ENCODE results near the gene SLC38A3.
A peak's percentile ranks its signal among the peaks of the same experiment; 100 is the strongest.

SLC38A3 gene

DNA sequence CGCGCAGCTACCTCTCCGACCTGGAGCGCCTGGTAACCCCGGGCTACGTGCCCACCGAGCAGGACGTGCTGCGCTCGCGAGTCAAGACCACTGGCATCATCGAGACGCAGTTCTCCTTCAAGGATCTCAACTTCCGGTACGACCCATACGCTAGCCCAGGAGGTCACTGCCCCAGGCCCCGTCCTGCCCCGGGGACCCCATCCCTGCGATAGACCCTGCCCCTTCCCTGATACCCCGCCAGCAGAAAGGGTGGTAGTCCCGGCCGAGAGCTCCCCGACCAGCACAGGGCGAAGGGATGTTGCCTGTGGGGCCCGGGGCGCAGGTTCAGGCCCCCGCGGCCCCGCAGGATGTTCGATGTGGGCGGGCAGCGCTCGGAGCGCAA, 11.3 kb upstream of the SLC38A3 start:
- Mint-ChIP-seq H3K4me3 (no peak overlapping the region), H3K9me3 (ENCODE audit: low read depth) (no peaks in the 10 kb centered on the region), H3K27me3 (no peaks in the 10 kb centered on the region), H3K4me1 (ENCODE audit: low read depth) (peaks cover 15% of the 10 kb centered on the region), H3K36me3 (no peaks in the 10 kb centered on the region), H3K27ac (no peak overlapping the region)

DNA sequence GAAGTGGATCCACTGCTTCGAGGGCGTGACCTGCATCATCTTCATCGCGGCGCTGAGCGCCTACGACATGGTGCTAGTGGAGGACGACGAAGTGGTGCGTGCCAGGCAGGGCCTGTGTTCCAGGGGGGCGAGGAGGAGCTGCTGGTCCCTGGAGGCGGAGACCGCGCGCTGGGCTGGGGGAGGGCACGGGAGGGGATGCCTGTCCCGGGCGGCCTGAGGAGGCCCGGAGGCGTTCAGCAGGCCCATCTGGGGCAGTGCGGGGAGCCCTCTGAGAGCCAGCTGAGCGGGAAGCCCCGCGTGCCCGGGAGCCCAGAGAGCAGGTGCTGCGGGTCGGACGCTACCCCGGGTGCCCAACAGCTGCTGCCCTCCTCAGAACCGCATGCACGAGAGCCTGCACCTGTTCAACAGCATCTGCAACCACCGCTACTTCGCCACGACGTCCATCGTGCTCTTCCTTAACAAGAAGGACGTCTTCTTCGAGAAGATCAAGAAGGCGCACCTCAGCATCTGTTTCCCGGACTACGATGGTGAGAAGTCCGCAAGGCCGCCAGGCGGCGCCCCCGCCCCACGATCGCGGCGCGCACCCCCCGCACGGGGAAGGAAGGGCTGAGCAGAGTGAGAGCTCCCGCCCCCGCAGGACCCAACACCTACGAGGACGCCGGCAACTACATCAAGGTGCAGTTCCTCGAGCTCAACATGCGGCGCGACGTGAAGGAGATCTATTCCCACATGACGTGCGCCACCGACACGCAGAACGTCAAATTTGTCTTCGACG, 10.8 kb upstream of the SLC38A3 start:
- Mint-ChIP-seq H3K4me3 (peak overlapping the region; percentile 35), H3K9me3 (ENCODE audit: low read depth) (no peaks in the 10 kb centered on the region), H3K36me3 (no peaks in the 10 kb centered on the region)

DNA sequence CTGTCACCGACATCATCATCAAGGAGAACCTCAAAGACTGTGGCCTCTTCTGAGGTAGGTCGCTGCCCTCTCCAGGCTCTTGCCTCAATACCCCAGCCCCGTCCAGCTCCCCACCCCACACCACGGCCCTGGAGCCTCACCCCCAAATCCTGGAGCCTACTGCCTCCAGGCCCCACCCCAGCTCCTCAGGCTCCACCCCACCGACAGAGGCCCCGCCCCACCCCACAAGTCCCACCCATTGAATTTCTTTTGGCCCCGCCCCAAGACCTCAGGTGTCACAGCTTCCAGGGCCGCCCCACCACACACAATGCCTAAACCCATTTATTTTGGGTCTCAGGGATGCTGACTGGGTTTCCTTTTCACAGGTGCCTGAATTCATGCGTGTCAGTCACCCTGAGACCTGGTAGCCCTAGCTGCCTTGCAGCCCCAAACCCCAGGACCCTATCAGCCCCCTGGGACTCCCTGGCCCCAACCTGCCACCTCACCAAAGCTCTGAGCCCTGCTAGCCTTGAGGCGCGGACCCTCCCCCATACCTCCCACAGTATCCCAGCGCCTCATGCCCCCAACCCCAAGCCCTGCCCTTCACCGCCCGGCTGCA, 10.1 kb upstream of the SLC38A3 start:
- no peak overlapping the region for H3K27ac Mint-ChIP-seq
- H3K9me3 Mint-ChIP-seq (ENCODE audit: low read depth) = no peaks in the 10 kb centered on the region
- H3K27me3 Mint-ChIP-seq = peaks cover 1% of the 10 kb centered on the region
- peak overlapping the region; percentile 23 for H3K4me3 Mint-ChIP-seq
- H3K4me1 Mint-ChIP-seq (ENCODE audit: low read depth) = peaks cover 15% of the 10 kb centered on the region
- no peaks in the 10 kb centered on the region for H3K36me3 Mint-ChIP-seq

More for the DNA sequence above, 10.8 kb upstream of the SLC38A3 start:
- peaks cover 15% of the 10 kb centered on the region for H3K4me1 Mint-ChIP-seq (ENCODE audit: low read depth)
- no peak overlapping the region for H3K27ac Mint-ChIP-seq
- H3K27me3 Mint-ChIP-seq = peaks cover 1% of the 10 kb centered on the region

DNA sequence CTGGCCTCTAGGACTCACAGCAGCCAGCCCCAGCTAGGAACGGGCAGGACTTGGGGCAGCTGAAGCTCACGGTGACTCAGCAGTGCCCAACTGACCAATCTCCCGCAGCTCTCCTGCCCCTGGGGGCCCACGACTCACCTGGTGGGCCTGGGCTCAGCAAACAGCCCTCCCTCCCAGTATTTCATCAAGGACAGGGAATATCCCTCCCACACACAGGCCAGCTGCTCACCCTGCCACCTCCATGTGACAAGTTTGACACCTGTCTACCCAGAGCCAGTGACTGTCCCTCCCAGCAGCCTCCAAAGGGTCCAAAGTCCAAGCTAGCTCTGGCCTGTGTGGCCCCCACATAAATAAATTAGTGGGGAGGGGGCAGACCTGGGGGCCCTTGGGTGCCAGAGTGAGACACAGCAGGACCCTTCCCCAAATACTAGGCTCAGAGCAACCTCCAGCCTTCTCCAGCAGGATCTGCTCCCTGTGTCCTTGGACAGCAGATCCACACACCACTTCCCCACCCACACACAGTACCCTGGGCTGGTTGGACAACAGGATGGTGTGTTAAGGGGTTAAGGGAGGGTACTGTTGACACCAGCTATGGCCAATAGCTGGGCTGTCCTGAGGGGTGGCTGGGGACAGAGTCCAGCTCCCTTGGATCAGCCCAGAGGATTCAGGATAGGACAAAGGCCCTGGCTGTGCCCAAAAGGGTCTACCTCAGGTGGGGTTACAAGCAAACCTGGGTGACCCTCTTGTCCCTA, 9.4 kb upstream of the SLC38A3 start:
- no peaks in the 10 kb centered on the region for H3K9me3 Mint-ChIP-seq (ENCODE audit: low read depth)

DNA sequence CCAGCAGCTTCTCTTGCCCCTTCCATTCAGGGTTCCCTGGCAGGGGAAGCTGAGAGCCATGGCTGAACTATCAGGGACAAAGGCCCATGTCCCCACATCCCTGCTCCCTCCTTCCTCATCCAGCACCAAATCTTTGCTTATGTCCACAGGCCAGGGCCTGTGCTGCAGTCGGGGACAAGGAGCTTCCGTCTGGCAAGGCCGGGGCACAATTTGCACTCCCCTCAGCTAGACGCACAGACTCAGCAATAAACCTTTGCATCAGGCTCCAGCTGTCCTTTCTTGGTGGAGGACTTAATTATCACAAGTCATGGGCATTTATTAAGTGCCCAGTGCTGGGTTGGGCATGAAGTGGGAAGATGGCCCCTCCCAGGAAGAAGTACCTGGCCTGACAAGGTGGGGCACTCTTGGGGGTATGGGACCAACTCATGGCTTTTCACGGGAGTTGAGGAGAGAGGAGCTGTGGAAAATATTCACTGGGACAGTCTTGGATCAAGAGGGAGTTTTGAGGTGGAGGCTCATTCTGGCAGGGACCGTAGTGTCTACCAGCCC, 8.7 kb upstream of the SLC38A3 start:
- H3K27me3 Mint-ChIP-seq = peaks cover 9% of the 10 kb centered on the region
- peaks cover 15% of the 10 kb centered on the region for H3K4me1 Mint-ChIP-seq (ENCODE audit: low read depth)
- H3K27ac Mint-ChIP-seq = no peak overlapping the region
- H3K4me3 Mint-ChIP-seq = no peak overlapping the region
- no peaks in the 10 kb centered on the region for H3K9me3 Mint-ChIP-seq (ENCODE audit: low read depth)
- no peaks in the 10 kb centered on the region for H3K36me3 Mint-ChIP-seq

More for the DNA sequence above, 9.4 kb upstream of the SLC38A3 start:
- Mint-ChIP-seq H3K27ac (no peak overlapping the region), H3K27me3 (peaks cover 3% of the 10 kb centered on the region), H3K4me3 (no peak overlapping the region), H3K4me1 (ENCODE audit: low read depth) (peaks cover 15% of the 10 kb centered on the region), H3K36me3 (no peaks in the 10 kb centered on the region)

DNA sequence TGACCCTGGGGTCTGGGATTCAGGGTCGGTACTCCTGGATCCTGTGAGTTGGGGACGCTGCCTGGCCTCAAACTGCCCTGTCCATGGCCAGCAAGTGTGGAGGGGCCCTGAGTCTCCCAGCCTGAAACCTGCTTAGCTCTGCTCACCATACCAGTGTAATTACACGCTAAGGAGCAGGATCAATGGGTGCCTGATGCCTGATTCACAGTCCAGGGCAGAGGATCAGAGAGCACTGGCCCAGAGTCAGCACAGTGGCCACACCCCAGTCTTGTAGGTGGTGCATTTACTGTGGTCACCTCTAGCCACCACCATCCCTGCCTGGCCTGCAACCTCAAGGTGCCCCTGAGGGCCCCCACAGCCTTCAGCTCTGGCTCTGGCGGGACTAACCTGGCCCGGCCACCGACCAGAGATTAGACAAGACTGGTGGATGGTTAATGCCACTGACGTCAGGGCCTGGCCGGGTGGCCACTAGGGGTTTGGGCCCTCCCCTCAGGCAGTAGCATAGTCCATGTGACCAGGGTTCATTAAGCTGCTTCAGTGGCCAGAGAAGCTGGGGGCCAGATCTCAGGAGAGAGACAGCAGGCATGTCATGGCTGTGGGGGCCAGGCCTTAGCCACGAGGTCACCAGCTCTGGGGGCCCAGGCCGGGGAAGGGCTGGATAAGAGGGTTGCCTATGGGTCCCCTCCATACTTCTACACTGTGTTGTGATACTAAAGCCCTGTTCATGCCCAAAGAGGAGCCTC, 3.3 kb upstream of the SLC38A3 start:
- H3K36me3 Mint-ChIP-seq = no peaks in the 10 kb centered on the region
- no peaks in the 10 kb centered on the region for H3K9me3 Mint-ChIP-seq (ENCODE audit: low read depth)
- no peak overlapping the region for H3K27ac Mint-ChIP-seq
- peaks cover 2% of the 10 kb centered on the region for H3K4me1 Mint-ChIP-seq (ENCODE audit: low read depth)
- peaks cover 18% of the 10 kb centered on the region for H3K27me3 Mint-ChIP-seq
- no peak overlapping the region for H3K4me3 Mint-ChIP-seq

DNA sequence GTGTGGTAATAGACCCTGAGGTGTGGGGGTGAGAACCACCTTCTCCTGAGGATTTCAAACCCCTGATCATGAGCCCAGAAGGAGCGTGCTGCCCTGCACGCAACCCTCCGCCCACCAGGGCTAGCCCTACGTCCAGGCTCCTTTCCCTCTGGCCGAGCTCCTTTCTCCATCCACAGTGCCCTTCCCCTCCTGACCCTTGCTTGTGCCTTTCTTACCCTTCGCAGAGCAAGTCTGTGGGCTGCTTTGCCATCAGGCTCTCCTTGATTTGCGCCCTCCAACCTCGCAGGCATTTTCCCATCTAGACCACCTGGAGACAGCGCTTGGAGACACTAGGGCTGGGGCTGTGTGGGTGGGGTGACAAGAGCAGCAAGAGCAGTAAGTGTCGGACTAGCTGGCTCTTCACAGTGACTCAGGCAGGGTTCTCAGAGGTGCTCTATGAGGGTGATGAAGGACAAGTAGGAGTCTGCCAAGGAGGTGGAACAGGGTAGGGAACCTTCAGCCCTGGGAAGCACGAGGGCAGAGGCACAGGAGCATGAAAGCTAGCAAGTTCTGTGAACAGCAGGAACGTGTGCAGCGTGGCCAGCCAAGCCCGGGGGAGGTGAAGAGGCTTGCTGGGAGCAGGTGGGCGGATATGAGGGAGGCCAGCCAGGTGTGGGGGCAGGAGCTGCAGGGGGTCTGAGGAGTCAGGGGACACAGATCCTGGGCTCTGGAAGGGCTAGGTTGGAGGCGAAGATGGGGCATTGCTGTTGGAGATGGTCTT, 2.5 kb upstream of the SLC38A3 start:
- H3K9me3 Mint-ChIP-seq (ENCODE audit: low read depth) = no peaks in the 10 kb centered on the region
- no peak overlapping the region for H3K27ac Mint-ChIP-seq
- H3K4me1 Mint-ChIP-seq (ENCODE audit: low read depth) = peaks cover 2% of the 10 kb centered on the region
- no peaks in the 10 kb centered on the region for H3K36me3 Mint-ChIP-seq
- H3K27me3 Mint-ChIP-seq = peaks cover 18% of the 10 kb centered on the region
- H3K4me3 Mint-ChIP-seq = no peak overlapping the region

DNA sequence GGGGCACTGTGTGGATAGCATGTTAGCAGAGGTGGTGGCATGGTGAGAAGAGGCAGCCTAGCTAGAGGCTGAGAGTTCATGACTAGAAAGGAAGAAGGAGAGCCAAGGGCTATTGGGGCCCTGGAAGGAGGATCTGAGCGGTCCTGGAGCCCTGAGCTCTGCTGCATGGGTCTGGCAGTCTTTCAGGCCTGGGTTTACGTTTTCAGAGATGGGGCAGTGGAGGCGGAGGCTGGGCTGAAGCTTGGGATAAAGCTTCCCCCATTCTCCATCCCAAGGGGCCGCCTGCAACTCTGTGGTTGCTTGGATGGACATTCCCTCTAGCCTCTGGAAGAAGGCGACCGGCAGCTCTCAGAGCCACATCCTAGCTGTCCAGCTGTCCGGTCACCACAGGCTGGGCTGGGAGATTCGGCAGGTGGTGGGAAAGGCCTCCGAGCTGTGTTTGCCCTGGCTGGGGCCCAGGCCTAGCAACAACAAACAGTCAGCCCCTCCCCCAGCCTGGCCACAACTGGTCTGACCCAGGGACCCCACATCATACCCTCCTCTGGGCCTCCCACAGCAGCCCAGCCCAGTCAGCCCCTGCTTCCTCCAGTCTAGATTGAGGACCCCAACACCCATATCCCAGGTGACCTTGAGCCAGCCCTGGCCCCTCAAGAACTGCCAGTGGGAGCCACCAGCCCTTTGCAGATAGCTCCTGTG, 1.8 kb upstream of the SLC38A3 start:
- H3K36me3 Mint-ChIP-seq = no peaks in the 10 kb centered on the region
- H3K4me1 Mint-ChIP-seq (ENCODE audit: low read depth) = peaks cover 2% of the 10 kb centered on the region
- H3K4me3 Mint-ChIP-seq = no peak overlapping the region

DNA sequence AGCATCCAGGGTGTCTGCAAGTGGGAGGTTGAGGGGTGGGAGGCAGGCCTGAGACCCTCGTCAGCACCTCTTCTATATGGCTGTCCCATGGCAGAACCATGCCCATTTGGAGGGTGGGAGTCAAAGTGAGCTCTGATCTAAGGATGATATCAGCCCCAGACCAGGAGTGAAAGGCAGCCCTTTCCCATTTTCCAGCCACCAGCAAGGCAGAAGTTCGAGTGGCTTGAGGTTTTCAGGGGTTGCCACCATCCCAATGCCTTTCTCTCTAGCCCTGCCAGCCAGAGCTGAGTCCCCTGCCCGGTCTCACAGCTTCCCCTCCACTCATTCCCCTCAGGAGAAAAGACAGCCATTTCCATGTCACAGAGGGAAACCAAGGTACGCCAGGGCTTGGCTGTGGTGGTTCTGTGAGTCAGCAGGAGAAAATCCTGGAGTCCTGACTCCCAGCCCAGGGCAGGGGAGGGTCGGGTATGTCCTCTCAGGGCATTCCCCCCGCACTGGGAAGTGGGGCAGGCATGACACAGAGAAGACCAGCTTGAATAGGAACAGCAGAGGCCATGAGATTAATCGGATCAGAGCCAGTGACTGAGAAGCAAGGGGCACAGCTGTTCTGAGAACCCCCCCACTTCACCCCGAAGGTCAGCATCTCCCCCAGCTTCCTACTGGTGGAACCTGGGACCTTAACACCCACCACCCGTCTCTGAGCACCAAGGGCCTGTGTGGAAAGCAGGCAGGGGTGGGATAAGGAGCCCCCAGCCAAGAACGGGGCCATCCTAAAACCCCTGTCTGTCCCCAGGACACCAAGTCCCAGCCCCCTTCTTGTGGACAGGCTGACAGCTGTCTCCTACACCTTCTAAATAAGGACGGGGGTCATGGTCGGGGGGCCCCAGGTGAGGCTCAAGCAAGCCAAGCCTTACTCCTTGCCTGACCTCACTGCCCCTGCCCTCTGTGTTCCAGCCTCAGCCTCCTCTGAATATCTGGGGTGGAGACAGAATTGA, 965 bp upstream of the SLC38A3 start:
- H3K9me3 Mint-ChIP-seq (ENCODE audit: low read depth) = no peaks in the 10 kb centered on the region
- no peak overlapping the region for H3K27ac Mint-ChIP-seq
- no peaks in the 10 kb centered on the region for H3K36me3 Mint-ChIP-seq
- no peak overlapping the region for H3K4me3 Mint-ChIP-seq
- H3K27me3 Mint-ChIP-seq = peaks cover 18% of the 10 kb centered on the region
- peaks cover 2% of the 10 kb centered on the region for H3K4me1 Mint-ChIP-seq (ENCODE audit: low read depth)

More for the DNA sequence above, 1.8 kb upstream of the SLC38A3 start:
- no peak overlapping the region for H3K27ac Mint-ChIP-seq
- no peaks in the 10 kb centered on the region for H3K9me3 Mint-ChIP-seq (ENCODE audit: low read depth)
- H3K27me3 Mint-ChIP-seq = peaks cover 18% of the 10 kb centered on the region

DNA sequence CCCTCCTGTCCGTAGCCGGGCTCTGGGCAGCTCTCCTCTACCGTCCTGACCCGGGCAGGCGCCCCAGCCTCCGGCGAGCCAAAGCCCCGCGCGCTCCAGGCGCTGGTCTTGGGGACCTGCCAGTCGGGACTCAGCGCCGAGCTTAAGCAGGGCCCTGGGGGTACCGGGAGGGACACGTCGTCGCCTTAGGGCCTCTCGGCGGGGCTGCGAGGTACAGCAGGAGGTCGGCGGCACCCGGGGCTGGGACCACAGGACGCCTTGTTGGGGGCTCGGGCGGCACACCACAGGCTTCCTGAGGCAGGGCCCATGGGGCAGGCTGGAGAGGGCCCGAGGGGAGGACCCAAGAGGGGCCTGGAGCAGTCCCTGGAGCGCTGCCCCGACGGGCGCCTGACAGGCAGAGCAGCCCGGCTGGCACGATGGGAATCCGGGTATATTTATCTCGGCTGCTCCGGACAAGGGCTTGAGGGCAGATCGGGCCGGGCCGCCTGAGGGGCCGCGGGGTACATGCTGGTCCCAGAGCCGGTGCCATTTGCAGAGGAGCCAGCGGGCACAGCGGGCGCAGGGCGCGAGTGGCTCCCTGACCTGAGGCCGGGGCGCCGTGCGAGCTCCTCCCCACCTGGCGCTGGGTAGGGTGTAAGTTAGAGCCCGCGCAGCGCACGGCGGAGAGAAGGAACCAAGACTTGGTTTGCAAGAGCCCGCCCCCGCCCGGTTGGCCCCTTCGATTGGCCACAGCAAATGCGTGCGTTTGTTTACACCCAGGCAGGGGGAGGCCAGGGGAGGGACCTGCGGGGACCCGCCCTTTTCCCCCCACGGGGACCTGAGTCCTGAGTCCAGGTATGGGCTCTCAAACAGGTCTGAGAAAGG, 574 bp downstream of the SLC38A3 start:
- Mint-ChIP-seq H3K9me3 (ENCODE audit: low read depth) (no peaks in the 10 kb centered on the region), H3K4me3 (peak overlapping the region; percentile 32), H3K27ac (no peak overlapping the region)

DNA sequence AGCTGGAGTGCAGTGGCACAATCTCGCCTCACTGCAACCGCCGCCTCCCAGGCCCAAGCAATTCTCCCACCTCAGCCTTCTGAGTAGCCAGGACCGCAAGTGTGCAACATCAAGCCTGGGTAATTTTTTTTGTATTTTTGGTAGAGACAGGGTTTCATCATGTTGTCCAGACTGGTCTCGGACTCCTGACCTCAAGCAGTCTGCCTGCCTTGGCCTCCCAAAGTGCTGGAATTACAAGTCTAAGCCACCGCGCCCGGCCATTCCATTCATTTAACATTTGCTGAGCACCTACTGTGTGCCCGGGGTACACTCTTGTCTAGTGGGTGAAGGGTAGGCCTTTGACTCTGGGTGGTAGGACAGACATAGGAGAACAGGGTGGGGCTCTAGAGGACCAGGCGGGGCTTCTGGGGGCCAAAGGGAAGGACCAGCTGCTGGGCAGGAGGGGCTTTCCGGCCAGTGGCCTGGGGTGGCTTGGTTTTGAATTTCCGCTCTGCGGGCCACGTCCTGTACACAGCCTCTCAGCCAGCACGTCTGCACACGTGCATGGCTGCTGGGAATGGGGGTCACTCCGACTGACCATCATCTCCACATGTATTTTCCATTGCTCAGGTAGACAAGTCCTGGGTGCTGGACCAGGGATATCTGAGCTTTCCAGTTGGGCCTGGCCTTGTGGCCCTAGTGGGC, 2.4 kb downstream of the SLC38A3 start:
- no peak overlapping the region for H3K4me3 Mint-ChIP-seq
- H3K4me1 Mint-ChIP-seq (ENCODE audit: low read depth) = peaks cover 2% of the 10 kb centered on the region
- no peaks in the 10 kb centered on the region for H3K9me3 Mint-ChIP-seq (ENCODE audit: low read depth)
- H3K27me3 Mint-ChIP-seq = peaks cover 6% of the 10 kb centered on the region
- no peaks in the 10 kb centered on the region for H3K36me3 Mint-ChIP-seq
- H3K27ac Mint-ChIP-seq = no peak overlapping the region

More for the DNA sequence above, 574 bp downstream of the SLC38A3 start:
- Mint-ChIP-seq H3K27me3 (peaks cover 15% of the 10 kb centered on the region), H3K36me3 (no peaks in the 10 kb centered on the region), H3K4me1 (ENCODE audit: low read depth) (peaks cover 2% of the 10 kb centered on the region)
